ENCODE results near the gene AFMID. TPM values are rescaled to one million over a fixed set of nuclear protein-coding genes. Genes with fewer than 3 reads are reported as not detected.
A peak's percentile ranks its signal among the peaks of the same experiment; 100 is the strongest.

The AFMID gene
- total RNA-seq, 1 donor from 2014 or later: 23.0 TPM

- H3K4me3 ChIP-seq (ENCODE audit: low read length in 3 of 3): no peak overlapping the region
- peaks cover 0 to 4% (median 0%) of the 10 kb centered on the region in 3 donors for H3K4me1 ChIP-seq (ENCODE audit: control insufficient read depth in 3 of 3, insufficient read depth in 3 of 3, low read length in 3 of 3)
- peak overlapping the region in 1 of 3 donors; percentile 25 for H3K9ac ChIP-seq (ENCODE audit: low read depth in 1 of 3, low read length in 3 of 3)
- no peaks in the 10 kb centered on the region for H3K9me3 ChIP-seq (ENCODE audit: control insufficient read depth in 3 of 3, low read length in 3 of 3)
- H3K36me3 ChIP-seq (ENCODE audit: control insufficient read depth in 3 of 3, insufficient read depth in 3 of 3, low read length in 3 of 3): no peaks in the 10 kb centered on the region
- H3K27me3 ChIP-seq (ENCODE audit: control insufficient read depth in 3 of 3, insufficient read depth in 3 of 3, low read length in 3 of 3): peaks cover 12 to 18% (median 15%) of the 10 kb centered on the region in 3 donors
- H3K27ac ChIP-seq (ENCODE audit: low read depth, low read length): no peak overlapping the region
These were observed 49.4 kb downstream of the AFMID start for GRCh38 chr17:78236362-78237127.

- no peak overlapping the region for H3K4me3 ChIP-seq (ENCODE audit: low read length in 3 of 3)
- no peak overlapping the region for H3K9ac ChIP-seq (ENCODE audit: low read depth in 1 of 3, low read length in 3 of 3)
- no peak overlapping the region for H3K27ac ChIP-seq (ENCODE audit: low read depth, low read length)
- no peaks in the 10 kb centered on the region for H3K9me3 ChIP-seq (ENCODE audit: control insufficient read depth in 3 of 3, low read length in 3 of 3)
- H3K36me3 ChIP-seq (ENCODE audit: control insufficient read depth in 3 of 3, insufficient read depth in 3 of 3, low read length in 3 of 3): no peaks in the 10 kb centered on the region
- H3K27me3 ChIP-seq (ENCODE audit: control insufficient read depth in 3 of 3, insufficient read depth in 3 of 3, low read length in 3 of 3): peaks cover 6 to 10% (median 7%) of the 10 kb centered on the region in 3 donors
- H3K4me1 ChIP-seq (ENCODE audit: control insufficient read depth in 3 of 3, insufficient read depth in 3 of 3, low read length in 3 of 3): peaks cover 0 to 6% (median 0%) of the 10 kb centered on the region in 3 donors
These were observed 50.3 kb downstream of the AFMID start for GRCh38 chr17:78237401-78238012.

GRCh38 chr17:78238823-78239488 lies 51.8 kb downstream of the AFMID start:
- Histone ChIP-seq H3K27me3 (ENCODE audit: control insufficient read depth in 3 of 3, insufficient read depth in 3 of 3, low read length in 3 of 3) (peaks cover 0 to 2% (median 0%) of the 10 kb centered on the region in 3 donors), H3K4me3 (ENCODE audit: low read length in 3 of 3) (no peak overlapping the region), H3K9me3 (ENCODE audit: control insufficient read depth in 3 of 3, low read length in 3 of 3) (no peaks in the 10 kb centered on the region), H3K36me3 (ENCODE audit: control insufficient read depth in 3 of 3, insufficient read depth in 3 of 3, low read length in 3 of 3) (no peaks in the 10 kb centered on the region), H3K27ac (ENCODE audit: low read depth, low read length) (no peak overlapping the region), H3K4me1 (ENCODE audit: control insufficient read depth in 3 of 3, insufficient read depth in 3 of 3, low read length in 3 of 3) (peaks cover 0 to 6% (median 0%) of the 10 kb centered on the region in 3 donors), H3K9ac (ENCODE audit: low read depth in 1 of 3, low read length in 3 of 3) (no peak overlapping the region)

GRCh38 chr17:78239489-78239931 lies 52.3 kb downstream of the AFMID start:
- Histone ChIP-seq H3K9me3 (ENCODE audit: control insufficient read depth in 3 of 3, low read length in 3 of 3) (no peaks in the 10 kb centered on the region), H3K9ac (ENCODE audit: low read depth in 1 of 3, low read length in 3 of 3) (no peak overlapping the region), H3K27me3 (ENCODE audit: control insufficient read depth in 3 of 3, insufficient read depth in 3 of 3, low read length in 3 of 3) (no peaks in the 10 kb centered on the region), H3K27ac (ENCODE audit: low read depth, low read length) (no peak overlapping the region), H3K4me3 (ENCODE audit: low read length in 3 of 3) (no peak overlapping the region), H3K36me3 (ENCODE audit: control insufficient read depth in 3 of 3, insufficient read depth in 3 of 3, low read length in 3 of 3) (no peaks in the 10 kb centered on the region), H3K4me1 (ENCODE audit: control insufficient read depth in 3 of 3, insufficient read depth in 3 of 3, low read length in 3 of 3) (peaks cover 0 to 6% (median 0%) of the 10 kb centered on the region in 3 donors)

- H3K9me3 ChIP-seq (ENCODE audit: control insufficient read depth in 3 of 3, low read length in 3 of 3): no peaks in the 10 kb centered on the region
- no peak overlapping the region for H3K9ac ChIP-seq (ENCODE audit: low read depth in 1 of 3, low read length in 3 of 3)
- no peaks in the 10 kb centered on the region for H3K36me3 ChIP-seq (ENCODE audit: control insufficient read depth in 3 of 3, insufficient read depth in 3 of 3, low read length in 3 of 3)
- H3K27ac ChIP-seq (ENCODE audit: low read depth, low read length): no peak overlapping the region
- H3K4me3 ChIP-seq (ENCODE audit: low read length in 3 of 3): no peak overlapping the region
- peaks cover 0 to 6% (median 0%) of the 10 kb centered on the region in 3 donors for H3K4me1 ChIP-seq (ENCODE audit: control insufficient read depth in 3 of 3, insufficient read depth in 3 of 3, low read length in 3 of 3)
- H3K27me3 ChIP-seq (ENCODE audit: control insufficient read depth in 3 of 3, insufficient read depth in 3 of 3, low read length in 3 of 3): no peaks in the 10 kb centered on the region
These were observed 53.0 kb downstream of the AFMID start for GRCh38 chr17:78240012-78240655.

- H3K9me3 ChIP-seq (ENCODE audit: control insufficient read depth in 3 of 3, low read length in 3 of 3): no peaks in the 10 kb centered on the region
- H3K4me1 ChIP-seq (ENCODE audit: control insufficient read depth in 3 of 3, insufficient read depth in 3 of 3, low read length in 3 of 3): peaks cover 0 to 6% (median 0%) of the 10 kb centered on the region in 3 donors
- no peaks in the 10 kb centered on the region for H3K27me3 ChIP-seq (ENCODE audit: control insufficient read depth in 3 of 3, insufficient read depth in 3 of 3, low read length in 3 of 3)
These were observed 53.7 kb downstream of the AFMID start for GRCh38 chr17:78240839-78241238.

GRCh38 chr17:78241277-78242023 lies 54.3 kb downstream of the AFMID start:
- no peak overlapping the region for H3K27ac ChIP-seq (ENCODE audit: low read depth, low read length)
- H3K9ac ChIP-seq (ENCODE audit: low read depth in 1 of 3, low read length in 3 of 3): no peak overlapping the region
- H3K9me3 ChIP-seq (ENCODE audit: control insufficient read depth in 3 of 3, low read length in 3 of 3): no peaks in the 10 kb centered on the region
- no peaks in the 10 kb centered on the region for H3K36me3 ChIP-seq (ENCODE audit: control insufficient read depth in 3 of 3, insufficient read depth in 3 of 3, low read length in 3 of 3)
- H3K27me3 ChIP-seq (ENCODE audit: control insufficient read depth in 3 of 3, insufficient read depth in 3 of 3, low read length in 3 of 3): no peaks in the 10 kb centered on the region
- H3K4me3 ChIP-seq (ENCODE audit: low read length in 3 of 3): no peak overlapping the region
- H3K4me1 ChIP-seq (ENCODE audit: control insufficient read depth in 3 of 3, insufficient read depth in 3 of 3, low read length in 3 of 3): peaks cover 0 to 6% (median 0%) of the 10 kb centered on the region in 3 donors

More at GRCh38 chr17:78240839-78241238, 53.7 kb downstream of the AFMID start:
- Histone ChIP-seq H3K36me3 (ENCODE audit: control insufficient read depth in 3 of 3, insufficient read depth in 3 of 3, low read length in 3 of 3) (no peaks in the 10 kb centered on the region), H3K4me3 (ENCODE audit: low read length in 3 of 3) (no peak overlapping the region), H3K9ac (ENCODE audit: low read depth in 1 of 3, low read length in 3 of 3) (no peak overlapping the region), H3K27ac (ENCODE audit: low read depth, low read length) (no peak overlapping the region)

- H3K27me3 ChIP-seq (ENCODE audit: control insufficient read depth in 3 of 3, insufficient read depth in 3 of 3, low read length in 3 of 3): no peaks in the 10 kb centered on the region
- H3K4me1 ChIP-seq (ENCODE audit: control insufficient read depth in 3 of 3, insufficient read depth in 3 of 3, low read length in 3 of 3): peaks cover 0 to 3% (median 0%) of the 10 kb centered on the region in 3 donors
- H3K27ac ChIP-seq (ENCODE audit: low read depth, low read length): no peak overlapping the region
- no peaks in the 10 kb centered on the region for H3K9me3 ChIP-seq (ENCODE audit: control insufficient read depth in 3 of 3, low read length in 3 of 3)
- no peak overlapping the region for H3K4me3 ChIP-seq (ENCODE audit: low read length in 3 of 3)
- no peak overlapping the region for H3K9ac ChIP-seq (ENCODE audit: low read depth in 1 of 3, low read length in 3 of 3)
- H3K36me3 ChIP-seq (ENCODE audit: control insufficient read depth in 3 of 3, insufficient read depth in 3 of 3, low read length in 3 of 3): no peaks in the 10 kb centered on the region
These were observed 55.0 kb downstream of the AFMID start for GRCh38 chr17:78242024-78242742.

- no peak overlapping the region for H3K27ac ChIP-seq (ENCODE audit: low read depth, low read length)
- no peak overlapping the region for H3K4me3 ChIP-seq (ENCODE audit: low read length in 3 of 3)
- H3K9me3 ChIP-seq (ENCODE audit: control insufficient read depth in 3 of 3, low read length in 3 of 3): no peaks in the 10 kb centered on the region
- H3K4me1 ChIP-seq (ENCODE audit: control insufficient read depth in 3 of 3, insufficient read depth in 3 of 3, low read length in 3 of 3): peaks cover 9 to 15% (median 9%) of the 10 kb centered on the region in 3 donors
- H3K36me3 ChIP-seq (ENCODE audit: control insufficient read depth in 3 of 3, insufficient read depth in 3 of 3, low read length in 3 of 3): no peaks in the 10 kb centered on the region
- H3K27me3 ChIP-seq (ENCODE audit: control insufficient read depth in 3 of 3, insufficient read depth in 3 of 3, low read length in 3 of 3): peaks cover 0 to 3% (median 0%) of the 10 kb centered on the region in 3 donors
- no peak overlapping the region for H3K9ac ChIP-seq (ENCODE audit: low read depth in 1 of 3, low read length in 3 of 3)
These were observed 60.1 kb downstream of the AFMID start for GRCh38 chr17:78247304-78247703.

All from skeletal muscle tissue (tissue), 4 donors.